GM11168 (cell line): ENCODE data around the gene PDYN.
"Not testable (repeated sequence)": the region's sequence is repeated elsewhere in the genome, so short reads cannot be mapped to it uniquely, and the experiment has no call there.

Source experiments
- in situ Hi-C: fragments of 300-500 bp; cut with MboI; formaldehyde crosslinking; loops from one replicate; pipeline ENCODE4 v1.12.0; 2022; ENCODE audit warnings: low sequenced_read_pairs; ENCODE audit not compliant: unreplicated experiment

The PDYN gene

DNA sequence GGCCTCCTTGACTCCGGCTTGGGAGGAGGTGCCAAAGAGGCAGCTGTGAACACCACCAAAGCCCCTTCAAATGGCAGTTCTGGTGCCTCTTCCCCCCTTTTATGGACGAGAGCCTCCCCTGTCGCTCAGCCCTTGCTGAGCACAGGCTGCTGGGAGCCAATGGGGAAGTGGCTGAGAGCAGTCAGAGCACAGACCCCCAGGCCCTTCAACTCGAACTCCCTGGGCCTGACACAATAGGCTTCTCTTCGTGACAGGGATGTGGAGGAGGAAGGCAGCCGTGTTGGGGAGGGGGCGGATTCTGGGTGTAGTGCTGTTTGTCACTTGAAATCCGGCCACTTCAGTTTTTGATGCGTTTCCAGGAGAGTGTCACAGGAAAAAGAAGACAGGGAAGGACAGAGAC, at the start of gene PDYN:
TSS of gene PDYN (minus strand) at position 73 of the 400 bp plus-strand sequence. CDS start 10,974 bp downstream, outside the sequence.
- in situ Hi-C loops = loop anchor here (10.0 kb wide), 1 partner anchor 181 kb away; no protein-coding TSS in a partner anchor

DNA sequence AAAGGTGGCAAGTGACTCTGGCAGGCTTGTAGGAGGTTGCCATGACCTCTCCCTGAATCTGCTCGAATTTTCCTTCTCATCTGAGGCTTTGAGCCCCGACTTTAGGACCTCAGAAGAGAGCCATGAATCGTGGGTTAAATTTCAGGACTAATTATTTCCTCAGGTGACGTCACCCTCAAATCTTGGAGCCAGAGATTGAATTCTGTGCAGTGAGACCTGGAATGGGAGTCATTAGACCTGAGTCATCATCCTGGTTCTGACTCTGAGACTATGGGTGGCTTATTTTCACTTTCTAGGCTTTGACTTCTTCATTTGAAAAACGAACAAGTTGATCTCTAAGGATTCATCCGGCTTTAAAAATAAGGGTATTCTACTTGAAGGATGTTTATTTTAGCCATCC, 48.5 kb upstream of the PDYN start:
- in situ Hi-C loops = no loop called here

DNA sequence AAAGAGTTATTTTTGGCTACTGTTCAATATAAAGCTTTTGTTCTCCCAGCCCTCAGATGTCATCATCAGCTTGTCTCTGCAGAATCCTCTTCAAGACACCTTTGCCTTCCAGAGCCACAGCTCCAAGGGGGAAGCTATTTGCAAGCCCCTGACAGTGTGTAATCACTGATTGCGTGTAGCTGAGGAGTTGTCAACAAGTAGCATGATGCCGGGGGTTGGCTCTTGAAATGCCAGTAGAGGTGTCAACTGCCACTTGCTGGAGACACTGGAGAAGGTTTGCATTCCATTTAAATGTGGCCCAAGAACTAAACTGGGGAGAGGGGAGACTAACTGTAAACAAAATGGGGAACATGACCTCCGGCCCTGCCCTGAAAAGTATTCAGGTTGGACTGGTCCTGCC, 44.3 kb upstream of the PDYN start:
- in situ Hi-C loops = no loop called here

DNA sequence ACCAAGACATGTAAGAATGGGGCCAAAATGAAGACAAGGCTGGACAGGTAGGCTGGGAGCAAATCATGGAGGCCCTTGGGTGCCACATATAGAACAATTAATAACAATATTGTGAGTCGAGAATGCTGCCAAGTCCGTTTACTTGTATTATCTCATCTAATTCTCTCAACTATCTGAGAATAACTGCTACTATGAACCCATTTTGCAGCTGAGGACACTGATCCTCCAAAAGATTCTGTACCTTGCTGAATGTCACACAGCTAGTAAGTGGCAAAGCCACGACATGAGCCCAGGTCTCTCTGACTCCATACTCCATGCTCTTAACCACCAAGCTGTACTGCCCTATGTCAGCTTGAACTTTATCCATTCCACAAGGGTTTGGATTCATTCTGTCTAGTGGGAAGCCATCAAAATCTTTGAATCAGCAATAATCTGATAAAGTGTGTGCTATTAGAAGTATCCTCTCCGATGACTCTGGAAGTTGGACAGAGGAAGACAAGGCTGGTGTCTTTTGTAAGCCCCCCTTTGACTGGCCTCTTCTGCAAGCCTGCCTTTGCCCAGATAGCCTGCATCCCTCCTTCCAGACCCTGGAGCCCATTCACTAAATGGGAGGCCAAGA, 43.5 kb upstream of the PDYN start:
- in situ Hi-C loops = no loop called here

DNA sequence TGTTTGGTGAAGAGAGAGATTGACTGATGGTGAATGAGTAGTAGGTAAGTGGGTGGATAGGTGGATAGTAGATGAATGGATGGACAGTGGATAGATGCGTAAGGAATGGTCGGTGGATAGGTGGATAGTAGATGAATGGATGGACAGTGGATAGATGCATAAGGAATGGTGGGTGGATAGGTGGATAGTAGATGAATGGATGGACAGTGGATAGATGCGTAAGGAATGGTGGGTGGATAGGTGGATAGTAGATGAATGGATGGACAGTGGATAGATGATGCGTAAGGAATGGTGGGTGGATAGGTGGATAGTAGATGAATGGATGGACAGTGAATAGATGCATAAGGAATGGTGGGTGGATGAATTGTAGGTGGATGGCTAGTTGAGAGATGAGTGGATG, 42.5 kb upstream of the PDYN start:
- in situ Hi-C loops = not testable (repeated sequence)

DNA sequence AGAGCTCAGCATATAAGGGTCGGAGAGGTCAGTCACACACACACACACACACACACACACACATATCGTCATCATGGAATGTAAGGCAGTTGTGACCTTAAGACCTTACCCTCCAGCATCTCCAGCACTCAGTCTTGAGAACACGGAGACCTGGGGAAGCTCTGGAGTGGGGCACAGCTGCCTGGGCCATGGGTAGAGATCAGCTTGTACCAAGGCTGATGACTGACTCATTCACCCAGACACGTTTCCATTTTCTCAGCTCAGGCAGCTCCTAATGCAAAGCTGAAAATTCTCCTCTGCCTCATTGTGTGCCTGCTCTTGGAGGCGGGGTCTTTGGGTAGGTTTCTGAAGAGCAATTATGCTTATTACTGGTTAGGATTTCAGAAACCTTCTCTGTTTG, 38.3 kb upstream of the PDYN start:
- in situ Hi-C loops = no loop called here

DNA sequence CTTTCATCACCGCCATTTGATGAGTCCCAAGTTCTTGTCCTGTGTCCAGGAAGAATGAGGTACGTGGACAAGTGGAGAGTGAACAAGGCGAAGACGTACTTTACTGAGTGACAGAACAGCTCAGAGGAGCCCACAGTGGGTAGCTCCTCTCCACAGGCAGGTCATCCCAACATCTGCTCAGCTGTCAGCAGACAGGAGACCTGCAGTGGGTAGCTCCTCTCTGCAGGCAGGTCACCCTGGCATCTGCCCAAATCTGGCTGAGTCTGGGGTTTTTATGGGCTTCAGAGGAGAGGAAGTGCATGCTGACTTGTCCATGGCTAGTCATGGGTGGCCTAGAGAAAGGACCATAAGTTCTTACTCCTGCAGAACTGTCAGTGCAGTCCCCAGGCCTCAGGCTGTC, 32.7 kb upstream of the PDYN start:
- in situ Hi-C loops = no loop called here

DNA sequence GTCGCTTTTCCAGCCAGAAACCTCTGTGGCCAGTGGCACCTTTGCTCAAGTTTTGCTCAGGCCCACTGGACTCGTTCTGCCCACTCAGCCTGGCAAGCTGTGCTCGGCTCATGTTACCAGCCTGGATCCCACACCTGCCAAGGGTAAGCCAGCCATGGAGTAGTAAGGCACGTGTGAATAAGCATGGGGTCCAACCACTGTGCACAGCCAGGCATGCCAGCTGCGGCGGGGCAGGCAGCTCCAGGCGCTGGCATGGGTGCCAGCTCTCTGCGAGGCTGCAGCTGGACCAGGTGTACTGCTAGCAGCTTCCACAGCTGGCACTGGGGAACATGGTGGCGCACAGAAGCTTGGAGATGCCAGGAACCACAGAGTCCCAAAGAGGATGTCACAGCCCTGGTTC, 32.1 kb upstream of the PDYN start:
- in situ Hi-C loops = no loop called here

DNA sequence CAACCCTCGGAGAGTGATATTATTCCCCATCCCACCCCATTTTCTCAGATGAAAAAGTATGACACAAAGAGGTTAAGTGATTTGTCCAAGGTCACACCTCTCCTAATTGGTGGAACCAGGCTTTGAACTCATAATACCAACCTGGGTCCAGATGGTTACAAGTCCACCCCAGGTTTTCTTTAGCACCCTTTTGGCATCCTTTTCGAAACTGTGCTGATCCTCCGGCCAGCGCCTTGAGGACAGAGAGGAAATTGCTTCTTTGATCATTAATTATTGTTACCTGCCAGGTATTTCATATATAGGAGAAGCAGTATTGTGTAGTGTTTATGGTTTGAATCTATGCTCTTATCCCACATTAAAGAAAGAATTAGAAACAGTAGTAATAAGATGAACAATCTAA, 29.3 kb upstream of the PDYN start:
- in situ Hi-C loops = no loop called here

DNA sequence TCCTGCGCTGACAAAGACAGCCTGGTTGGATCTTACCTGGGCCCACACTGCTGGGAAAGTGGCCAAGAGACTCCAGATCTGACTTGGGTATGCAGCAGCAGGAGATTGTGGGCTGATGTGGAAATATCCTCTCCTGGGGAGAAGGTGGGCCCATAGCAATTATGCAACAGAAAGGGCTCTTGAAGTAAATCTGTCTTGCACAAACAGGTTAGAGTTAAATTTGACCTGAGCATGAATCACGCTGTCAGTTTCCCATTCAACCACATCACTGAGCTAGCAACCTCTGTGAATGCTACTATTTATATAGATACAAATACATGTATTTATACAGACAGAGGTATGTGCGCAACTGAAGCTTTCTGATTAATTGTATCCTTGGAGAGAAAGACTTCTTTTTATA, 28.3 kb upstream of the PDYN start:
- in situ Hi-C loops = no loop called here

DNA sequence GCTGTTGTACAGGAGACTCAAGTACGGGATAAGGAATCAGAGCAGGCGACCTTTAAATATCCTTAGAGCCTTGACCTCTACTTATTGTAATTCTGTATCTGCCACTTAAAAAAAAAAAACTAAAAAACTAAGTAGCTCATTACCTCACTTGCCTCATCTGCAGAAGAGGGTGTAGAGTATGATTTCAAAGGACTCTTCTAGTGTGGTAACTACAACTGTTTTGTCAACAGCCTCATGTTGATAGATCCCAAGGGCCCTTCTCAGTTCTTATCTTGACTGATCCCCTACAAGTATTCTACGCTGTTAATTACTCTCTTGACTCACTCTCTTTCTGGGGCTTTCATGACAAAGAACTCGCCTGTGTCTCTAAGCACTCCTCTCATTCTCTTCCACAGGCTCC, 16.7 kb upstream of the PDYN start:
- in situ Hi-C loops = no loop called here

DNA sequence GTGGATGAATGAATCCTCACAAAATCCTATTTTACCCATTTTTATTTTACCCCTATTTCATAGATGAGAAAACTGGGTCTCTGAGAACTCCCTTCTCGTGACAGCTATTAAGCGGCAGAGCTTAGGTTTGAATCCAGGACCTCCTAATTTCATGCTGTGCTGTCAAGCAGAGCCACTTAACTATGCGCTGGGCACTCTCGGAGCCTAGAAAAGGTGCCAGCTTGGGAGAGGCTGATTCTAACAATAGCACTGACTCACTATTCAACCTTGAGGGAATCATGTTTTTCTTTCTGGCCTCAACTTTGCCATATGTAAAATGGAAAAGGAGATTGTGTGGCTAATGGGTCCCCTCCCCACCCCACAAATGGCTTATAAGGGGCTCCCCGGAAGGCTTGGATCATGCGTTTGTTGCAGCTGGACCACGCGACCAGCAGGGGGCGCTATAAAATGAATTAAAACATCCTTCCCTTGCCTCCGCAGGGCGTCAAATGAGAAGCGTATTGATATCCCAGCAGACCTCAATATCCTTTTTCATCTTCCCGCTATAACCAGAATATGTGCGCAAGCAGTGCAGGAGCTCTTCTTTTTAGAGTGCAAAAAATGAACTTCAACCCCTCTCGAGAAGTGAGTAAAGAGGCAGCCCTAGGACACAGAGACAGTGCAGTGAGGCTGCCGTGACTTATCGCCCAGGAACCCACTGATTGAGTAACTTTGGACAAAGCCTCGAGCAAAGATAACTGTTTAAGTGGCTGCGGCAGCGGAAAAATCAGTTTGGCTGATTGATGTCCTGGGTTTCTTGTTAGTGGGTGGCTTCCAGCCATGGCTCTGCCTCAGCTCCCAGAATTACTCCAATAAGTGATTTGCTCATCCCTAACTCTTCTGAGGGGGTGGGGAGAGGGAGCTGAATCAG, 12.8 kb upstream of the PDYN start:
- in situ Hi-C loops = no loop called here

DNA sequence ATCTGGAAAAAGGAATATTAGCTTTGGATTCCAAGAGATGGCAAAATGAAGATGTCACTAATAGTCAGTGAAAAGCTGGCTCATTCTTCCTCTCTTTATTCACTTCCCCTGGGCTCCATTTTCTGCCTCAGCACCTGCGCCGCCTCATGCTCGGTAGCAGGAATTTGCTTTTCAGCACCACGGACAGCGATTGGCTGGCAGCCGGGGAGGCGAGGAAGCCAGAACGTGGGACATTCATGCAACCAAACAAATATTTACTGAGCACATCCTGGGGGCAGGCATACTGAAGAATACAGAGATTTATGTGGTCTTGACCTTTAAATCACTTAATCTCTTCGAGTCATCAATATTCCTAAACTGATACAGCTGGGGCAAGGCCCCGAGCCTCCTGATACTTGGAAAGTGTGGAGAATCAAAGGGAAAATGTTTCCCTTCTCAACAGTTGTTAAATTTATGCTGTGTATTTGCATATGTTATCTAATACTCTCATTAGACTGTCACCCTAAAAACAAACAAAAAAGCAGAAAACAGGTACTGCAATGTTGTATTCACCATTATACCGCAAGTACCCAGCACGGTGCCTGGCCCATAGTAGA, 12.1 kb upstream of the PDYN start:
- in situ Hi-C loops = no loop called here

DNA sequence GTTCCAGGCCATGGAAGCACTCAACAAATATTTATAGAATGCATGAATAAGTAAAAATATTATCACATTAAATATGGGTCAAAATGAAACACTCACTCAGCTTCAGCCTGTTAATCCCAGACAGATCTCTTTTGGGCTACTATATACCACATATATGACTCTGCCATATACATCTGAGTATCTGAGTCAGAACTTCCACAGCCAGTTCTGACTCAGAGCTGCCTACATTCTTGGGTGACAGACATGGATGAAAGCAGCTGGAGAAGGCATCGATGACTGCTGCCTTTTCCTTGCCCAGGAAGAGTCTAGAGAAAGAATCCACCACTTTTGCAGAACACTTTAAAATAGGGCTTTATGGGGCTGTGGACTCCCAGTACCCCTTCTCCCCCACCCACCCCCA, 11.5 kb upstream of the PDYN start:
- in situ Hi-C loops = no loop called here

DNA sequence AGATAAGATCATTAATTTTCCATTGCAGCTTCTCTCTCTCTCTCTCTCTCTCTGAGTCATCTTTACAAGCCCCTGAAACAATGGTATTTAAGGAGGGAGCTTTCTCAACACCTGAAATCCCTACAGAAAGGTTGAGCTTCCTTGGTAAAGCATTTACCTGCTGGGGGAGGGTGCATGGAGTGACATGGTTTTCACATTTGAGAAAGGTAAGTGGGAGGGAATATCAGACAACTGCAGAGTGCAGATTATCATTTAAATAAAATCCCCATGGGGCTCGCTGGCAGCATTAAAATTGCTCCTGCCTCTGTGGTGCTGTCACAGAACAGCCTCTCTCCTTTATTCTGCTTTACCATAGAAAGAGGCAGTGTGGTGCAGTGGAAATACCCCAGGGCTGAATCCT, 10.3 kb upstream of the PDYN start:
- in situ Hi-C loops = no loop called here

DNA sequence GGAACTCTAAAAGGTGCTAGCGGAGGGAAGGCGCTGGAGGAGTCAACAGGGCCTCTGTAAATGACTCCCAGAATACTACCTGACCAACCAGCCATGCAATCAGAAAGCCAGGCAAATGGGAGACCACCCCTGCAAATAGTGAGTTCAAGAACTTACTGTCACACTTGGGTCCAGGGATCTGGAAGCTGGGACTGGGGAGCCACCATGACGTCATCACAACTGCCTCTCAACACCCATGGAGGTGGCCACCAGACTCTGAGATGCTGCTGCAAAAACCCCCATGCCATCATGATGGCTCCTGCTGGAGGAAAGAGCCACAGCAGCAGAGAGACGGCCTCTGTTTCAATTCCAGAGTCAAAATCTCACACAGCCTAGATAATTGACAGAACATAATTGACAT, 8.5 kb upstream of the PDYN start:
- in situ Hi-C loops = no loop called here

DNA sequence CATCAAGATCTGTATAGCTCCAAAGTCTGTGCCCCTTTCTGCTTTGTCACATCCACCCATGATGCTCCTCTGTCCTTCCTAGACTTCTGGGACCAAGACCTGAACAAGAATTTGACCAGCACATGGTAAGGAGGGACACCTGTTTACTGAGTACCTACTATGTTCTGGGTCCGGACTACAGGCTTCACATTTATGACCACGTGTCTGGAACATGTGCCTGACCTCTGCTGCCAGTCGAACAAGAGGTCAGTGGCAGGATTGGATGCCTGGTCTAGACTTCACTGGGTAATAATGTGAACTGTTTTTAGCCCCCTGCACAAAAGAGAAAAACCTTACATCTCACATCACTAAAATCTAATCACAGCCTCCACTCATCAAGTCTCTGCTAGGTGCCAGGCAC, 7.3 kb upstream of the PDYN start:
- in situ Hi-C loops = no loop called here

DNA sequence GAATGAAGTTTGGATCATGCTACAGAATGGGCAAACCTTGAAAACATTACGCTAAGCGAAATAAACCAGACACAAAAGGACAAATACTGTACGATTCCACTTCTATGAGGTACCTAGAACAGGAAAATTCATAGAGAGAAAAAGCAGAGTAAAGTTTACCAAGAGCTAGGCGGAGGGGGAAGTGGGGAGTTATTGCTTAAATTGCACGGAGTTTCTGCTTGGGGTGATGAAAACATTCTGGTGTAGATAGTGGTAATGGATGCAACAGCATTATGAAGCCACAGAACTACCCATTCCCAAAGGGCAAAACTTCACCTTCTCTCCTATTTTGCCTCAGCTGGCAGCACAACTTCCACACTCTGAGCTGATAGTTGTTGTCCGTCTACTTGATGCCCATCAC, 6.4 kb upstream of the PDYN start:
- in situ Hi-C loops = no loop called here

DNA sequence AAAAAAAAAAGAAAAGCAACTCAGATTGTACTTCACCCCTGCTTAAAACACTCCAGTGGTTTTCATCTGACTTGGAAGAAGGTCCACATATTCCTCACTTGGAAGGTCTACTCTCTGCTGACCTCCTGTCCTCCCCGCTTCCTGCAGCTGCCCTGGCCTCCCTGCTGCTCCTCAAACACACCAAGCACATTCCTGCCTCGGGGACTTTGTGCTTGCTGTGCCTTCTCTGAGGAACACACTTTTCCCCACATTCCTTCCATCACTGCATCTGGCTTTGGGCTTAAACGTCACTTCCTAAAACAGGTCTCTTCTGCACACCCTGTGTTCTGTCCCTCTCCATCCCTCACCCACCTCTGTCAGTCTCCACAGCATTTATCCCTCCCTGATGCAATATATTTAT, 4.9 kb upstream of the PDYN start:
- in situ Hi-C loops = loop anchor here (10.0 kb wide), 1 partner anchor 176 kb away; no protein-coding TSS in a partner anchor

DNA sequence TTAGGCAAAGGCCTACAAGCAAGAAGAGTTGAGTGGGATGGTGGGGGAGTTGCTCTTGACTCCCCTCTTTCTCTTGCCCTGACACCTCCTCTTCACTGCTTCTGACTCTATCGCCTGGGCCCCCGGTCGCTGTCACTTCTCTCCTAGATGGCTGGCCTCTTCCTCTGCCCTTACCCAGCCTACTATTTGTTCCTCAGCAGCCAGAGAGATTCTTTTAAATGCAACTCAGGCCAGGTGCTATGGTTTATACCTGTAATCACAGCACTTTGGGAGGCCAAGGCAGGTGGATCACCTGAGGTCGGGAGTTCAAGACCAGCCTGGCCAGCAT, 4.3 kb upstream of the PDYN start:
- in situ Hi-C loops = loop anchor here (10.0 kb wide), 1 partner anchor 177 kb away; no protein-coding TSS in a partner anchor

DNA sequence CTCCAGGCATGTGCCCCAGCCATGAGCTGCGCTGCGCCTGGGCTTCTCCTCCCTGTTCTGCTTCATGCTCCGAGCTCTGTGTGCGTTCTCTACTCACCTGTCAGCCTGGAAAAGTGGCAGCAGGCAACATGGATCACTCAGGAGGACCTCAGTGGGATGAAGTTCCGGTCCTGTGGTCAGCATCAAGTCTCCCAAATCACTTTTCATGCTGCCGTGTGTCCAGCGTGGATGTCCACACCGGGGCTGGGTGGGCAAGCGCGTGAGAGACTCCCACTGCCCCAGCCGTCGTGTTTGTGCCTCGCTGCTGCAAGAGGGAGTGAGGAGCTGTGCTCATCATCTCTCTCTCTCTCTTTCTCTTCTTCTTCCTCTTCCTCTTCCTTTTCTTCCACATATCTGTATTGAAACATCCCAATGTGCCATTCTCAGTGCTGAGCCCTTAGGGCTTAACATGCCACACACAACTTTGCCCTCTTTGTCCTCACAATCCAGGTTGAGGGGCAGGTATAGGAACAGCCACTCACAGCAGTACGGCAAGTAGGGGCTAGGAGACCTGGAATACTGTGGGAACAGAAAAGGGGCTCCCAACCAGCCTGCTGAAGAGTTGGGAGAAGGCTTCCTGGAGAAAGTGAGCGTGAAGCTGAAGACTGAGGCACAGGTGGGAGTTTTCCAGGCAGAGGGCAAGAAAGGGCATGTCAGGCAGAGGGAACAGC, 3.8 kb upstream of the PDYN start:
- in situ Hi-C loops = loop anchor here (10.0 kb wide), 1 partner anchor 177 kb away; no protein-coding TSS in a partner anchor
